CD4-positive, alpha-beta memory T cell (primary cell): ENCODE data around the gene CTNND2. TPM values are rescaled to one million over a fixed set of nuclear protein-coding genes. Genes with fewer than 3 reads are reported as not detected.

Experiments used
- CTCF ChIA-PET: fragments of 350-600 bp; sonication (Branson Sonifier 250); formaldehyde crosslinking; loops from one replicate; lab custom pipeline; 2021; ENCODE audit warnings: inconsistent platforms; ENCODE audit not compliant: partially characterized antibody; lab: Charles Lee
- POLR2A ChIA-PET: fragments of 350-600 bp; sonication (Branson Sonifier 250); formaldehyde crosslinking; loops from one replicate; lab custom pipeline; 2021; ENCODE audit not compliant: partially characterized antibody; lab: Charles Lee
- DNase-seq, 5 donors: peaks; one replicate each; pipeline versions ENCODE4 v3.0.0 to v3.0.0-alpha.2; 2020 to 2022; ENCODE audit warnings: mixed read lengths in 1 of 5
- H3K27ac ChIP-seq: one replicate; pipeline ENCODE4 v1.7.0; 2013; ENCODE audit warnings: low read depth, low read length
- H3K27me3 ChIP-seq: 2 replicates; pipeline ENCODE4 v1.7.0; 2013; ENCODE audit warnings: mild to moderate bottlenecking, low read length, moderate library complexity; ENCODE audit not compliant: insufficient read depth
- H3K36me3 ChIP-seq: 2 replicates; pipeline ENCODE4 v1.7.0; 2013; ENCODE audit warnings: mild to moderate bottlenecking, low read length, moderate library complexity; ENCODE audit not compliant: insufficient read depth
- H3K4me1 ChIP-seq: 2 replicates; pipeline ENCODE4 v1.7.0; 2013; ENCODE audit warnings: mild to moderate bottlenecking, low read length, moderate library complexity; ENCODE audit not compliant: insufficient read depth
- H3K4me3 ChIP-seq, 2 donors: one replicate each; pipeline ENCODE4 v1.7.0; 2013; ENCODE audit warnings: low read length in 2 of 2, mild to moderate bottlenecking in 1 of 2
- H3K9me3 ChIP-seq, 2 donors: one replicate each; pipeline ENCODE4 v1.7.0; 2013; ENCODE audit warnings: low read length in 2 of 2, control low read depth in 1 of 2; ENCODE audit not compliant: control insufficient read depth in 1 of 2
- H3K27ac Mint-ChIP-seq, 7 donors: one replicate each; pipeline ENCODE4 v1.8.0; 2020 to 2021; ENCODE audit warnings: mixed read lengths in 7 of 7, mild to moderate bottlenecking in 6 of 7, inconsistent platforms in 3 of 7, moderate library complexity in 3 of 7
- H3K27me3 Mint-ChIP-seq, 2 donors: one replicate each; pipeline ENCODE4 v1.8.0; 2020 to 2021; ENCODE audit warnings: mixed read lengths in 2 of 2
- H3K36me3 Mint-ChIP-seq, 2 donors: one replicate each; pipeline ENCODE4 v1.8.0; 2020 to 2021; ENCODE audit warnings: mixed read lengths in 2 of 2, inconsistent platforms in 1 of 2, mild to moderate bottlenecking in 1 of 2
- H3K4me1 Mint-ChIP-seq, 4 donors: one replicate each; pipeline ENCODE4 v1.8.0; 2020 to 2021; ENCODE audit warnings: mixed read lengths in 4 of 4, mild to moderate bottlenecking in 1 of 4
- H3K4me3 Mint-ChIP-seq, 8 donors: one replicate each; pipeline ENCODE4 v1.8.0; 2020 to 2021; ENCODE audit warnings: mixed read lengths in 8 of 8, mild to moderate bottlenecking in 7 of 8, moderate library complexity in 6 of 8, inconsistent platforms in 3 of 8
- H3K9me3 Mint-ChIP-seq, 8 donors: one replicate each; pipeline ENCODE4 v1.8.0; 2020 to 2021; ENCODE audit warnings: mixed read lengths in 8 of 8, mild to moderate bottlenecking in 5 of 8, inconsistent platforms in 3 of 8, moderate library complexity in 1 of 8
- intact Hi-C: fragments of 100-400 bp; cut with micrococcal nuclease; formaldehyde crosslinking; loops from one replicate; pipeline ENCODE4 v1.15.1; 2023
- polyA plus RNA-seq, 2 donors: library from polyadenylated mRNA; unstranded; fragments of 300-500 nt; fragmentation: Illumina TruSeq; gene quantifications; one replicate each; pipeline ENCODE4 v1.2.3, GENCODE V29; 2021
- total RNA-seq, 2 experiments: library from RNA; stranded (reverse); gene quantifications; one replicate each; pipeline ENCODE4 v1.2.3, GENCODE V29; 2021

Gene CTNND2
- total and polyA plus RNA-seq, 4 experiments from 2014 or later: 0.65 TPM; not detected in 3

DNA sequence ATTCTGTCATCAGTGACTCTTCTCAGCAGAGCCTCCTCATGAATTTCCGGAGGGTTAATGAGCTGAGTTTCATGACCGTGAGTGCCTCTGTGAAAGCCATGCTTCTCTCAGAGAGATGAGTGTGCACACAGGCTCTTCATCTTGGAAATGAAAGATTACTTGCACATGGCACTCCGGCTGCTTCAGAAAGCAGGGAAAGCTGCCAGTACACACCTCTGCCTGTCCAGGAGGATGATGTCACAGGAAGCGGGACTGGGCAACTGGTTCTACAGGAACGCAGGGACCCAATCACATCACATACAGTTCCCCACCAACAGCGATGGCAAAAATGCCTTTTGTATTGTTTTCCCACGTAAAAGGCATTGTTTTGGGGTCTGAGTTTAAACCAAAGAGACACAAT, 857.2 kb downstream of the CTNND2 start:
- intact Hi-C loops: no loop called here
- Histone ChIP-seq H3K27me3 (no peaks in the 10 kb centered on the region), H3K36me3 (no peaks in the 10 kb centered on the region), H3K4me3 (no peak overlapping the region), H3K9me3 (no peaks in the 10 kb centered on the region), H3K27ac (no peak overlapping the region), H3K4me1 (no peaks in the 10 kb centered on the region)
- no peak overlapping the region for H3K27ac Mint-ChIP-seq
- no peaks in the 10 kb centered on the region for H3K36me3 Mint-ChIP-seq
- no peak overlapping the region for H3K4me3 Mint-ChIP-seq
- no peaks in the 10 kb centered on the region for H3K9me3 Mint-ChIP-seq
- CTCF ChIA-PET: no interaction called here
- no peaks in the 10 kb centered on the region for H3K4me1 Mint-ChIP-seq
- no peak for DNase-seq
- POLR2A ChIA-PET: no interaction called here
- H3K27me3 Mint-ChIP-seq: peaks cover 0 to 2% of the 10 kb centered on the region in 2 donors

DNA sequence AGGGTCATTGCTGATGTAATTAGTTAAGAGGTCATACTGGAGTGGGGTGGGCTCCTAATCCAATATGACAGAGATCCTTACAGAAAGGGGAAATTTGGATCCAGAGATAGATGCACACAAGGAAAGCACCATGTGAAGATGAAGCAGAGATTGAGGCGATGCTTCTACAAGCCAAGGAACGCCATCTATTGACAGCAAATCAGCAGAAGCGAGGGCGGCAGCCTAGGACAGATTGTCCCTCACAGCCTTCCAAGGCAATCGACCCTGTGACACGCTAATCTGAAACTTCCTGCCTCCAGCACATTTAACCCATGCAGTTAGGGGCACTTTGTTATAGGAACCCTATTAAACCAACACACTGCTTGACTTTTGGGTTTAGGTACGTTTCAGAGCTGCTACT, 858.1 kb downstream of the CTNND2 start:
- Histone ChIP-seq H3K36me3 (no peaks in the 10 kb centered on the region), H3K9me3 (no peaks in the 10 kb centered on the region), H3K27ac (no peak overlapping the region), H3K27me3 (no peaks in the 10 kb centered on the region), H3K4me1 (no peaks in the 10 kb centered on the region), H3K4me3 (no peak overlapping the region)
- Mint-ChIP-seq H3K9me3 (no peaks in the 10 kb centered on the region), H3K27me3 (peaks cover 0 to 3% of the 10 kb centered on the region in 2 donors), H3K4me1 (no peaks in the 10 kb centered on the region), H3K4me3 (no peak overlapping the region), H3K27ac (no peak overlapping the region), H3K36me3 (no peaks in the 10 kb centered on the region)
- intact Hi-C loops: no loop called here
- DNase-seq: no peak
- CTCF ChIA-PET: no interaction called here
- POLR2A ChIA-PET: no interaction called here

DNA sequence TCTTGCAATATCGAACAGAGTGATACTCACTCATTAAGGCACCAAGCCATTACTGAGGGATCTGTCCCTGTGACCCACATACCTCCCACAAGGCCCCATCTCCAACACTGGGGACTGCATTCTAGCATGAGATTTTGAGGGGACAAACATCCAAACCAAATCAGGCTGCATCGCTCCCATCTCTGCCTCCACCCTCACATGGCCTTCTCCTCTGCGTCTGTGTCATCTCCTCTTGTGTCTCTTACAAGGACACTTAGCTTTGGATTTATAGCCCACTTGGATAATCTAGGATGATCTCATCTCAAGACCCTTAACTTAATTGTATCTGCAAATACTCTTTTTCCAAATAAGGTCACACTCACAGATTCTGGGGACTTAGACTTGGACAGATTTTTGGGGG, 858.8 kb downstream of the CTNND2 start:
- DNase-seq: no peak
- Histone ChIP-seq H3K27ac (no peak overlapping the region), H3K4me3 (no peak overlapping the region), H3K36me3 (no peaks in the 10 kb centered on the region), H3K9me3 (no peaks in the 10 kb centered on the region), H3K27me3 (no peaks in the 10 kb centered on the region), H3K4me1 (no peaks in the 10 kb centered on the region)
- ChIA-PET CTCF (no interaction called here), POLR2A (no interaction called here)
- Mint-ChIP-seq H3K36me3 (no peaks in the 10 kb centered on the region), H3K4me1 (no peaks in the 10 kb centered on the region), H3K27ac (no peak overlapping the region), H3K9me3 (no peaks in the 10 kb centered on the region), H3K4me3 (no peak overlapping the region), H3K27me3 (peaks cover 1 to 3% of the 10 kb centered on the region in 2 donors)
- intact Hi-C loops: no loop called here

DNA sequence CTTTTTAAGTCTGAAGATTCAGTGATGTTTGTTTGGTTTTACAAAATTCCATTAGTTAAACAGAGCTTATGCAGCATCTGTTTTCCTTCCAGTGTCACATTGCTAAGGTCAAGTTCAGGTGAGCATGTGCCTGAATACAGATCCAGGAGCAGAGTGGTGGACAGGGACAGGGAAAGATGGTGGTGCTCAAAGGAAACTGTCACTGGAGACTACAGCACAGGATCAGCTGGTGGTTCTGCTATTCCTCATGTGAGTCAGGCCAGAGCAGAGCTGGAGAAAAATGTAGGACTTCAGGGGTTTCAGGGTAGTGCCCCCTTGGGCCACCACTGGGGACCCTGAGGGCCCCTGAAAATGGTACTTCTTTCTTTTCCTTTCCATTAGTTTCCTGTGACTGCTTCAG, 859.7 kb downstream of the CTNND2 start:
- H3K9me3 Mint-ChIP-seq: no peaks in the 10 kb centered on the region
- H3K27ac Mint-ChIP-seq: no peak overlapping the region
- H3K4me3 Mint-ChIP-seq: no peak overlapping the region
- DNase-seq: no peak
- H3K4me1 ChIP-seq: no peaks in the 10 kb centered on the region
- peaks cover 1 to 3% of the 10 kb centered on the region in 2 donors for H3K27me3 Mint-ChIP-seq
- ChIA-PET POLR2A (no interaction called here), CTCF (no interaction called here)
- no peaks in the 10 kb centered on the region for H3K9me3 ChIP-seq
- H3K36me3 Mint-ChIP-seq: no peaks in the 10 kb centered on the region
- no peak overlapping the region for H3K4me3 ChIP-seq
- H3K4me1 Mint-ChIP-seq: no peaks in the 10 kb centered on the region
- H3K27ac ChIP-seq: no peak overlapping the region
- no peaks in the 10 kb centered on the region for H3K36me3 ChIP-seq
- H3K27me3 ChIP-seq: no peaks in the 10 kb centered on the region
- intact Hi-C loops: no loop called here

DNA sequence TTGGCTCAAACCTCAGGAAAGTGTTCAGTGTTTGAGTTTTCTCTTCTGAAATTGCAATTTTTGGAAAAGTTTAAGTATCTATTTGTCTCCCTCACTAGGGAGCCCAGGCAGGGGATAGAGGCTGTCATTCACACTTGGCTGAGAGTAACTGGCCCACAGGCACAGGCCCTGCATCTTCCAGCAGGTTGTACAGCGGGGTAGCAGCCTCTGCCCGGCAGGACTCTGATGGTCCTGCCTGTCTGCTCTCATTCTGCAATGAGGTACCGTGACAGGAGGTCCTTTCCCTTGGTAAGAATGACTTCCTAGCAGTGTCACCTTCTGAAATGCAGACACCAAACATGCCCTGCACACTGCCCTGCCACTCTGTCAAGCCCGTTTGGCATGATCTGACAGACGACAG, 860.4 kb downstream of the CTNND2 start:
- Histone ChIP-seq H3K27ac (no peak overlapping the region), H3K4me1 (no peaks in the 10 kb centered on the region), H3K27me3 (no peaks in the 10 kb centered on the region), H3K9me3 (no peaks in the 10 kb centered on the region), H3K36me3 (no peaks in the 10 kb centered on the region), H3K4me3 (no peak overlapping the region)
- no peak for DNase-seq
- Mint-ChIP-seq H3K27ac (no peak overlapping the region), H3K4me3 (no peak overlapping the region), H3K9me3 (no peaks in the 10 kb centered on the region), H3K27me3 (peaks cover 1 to 3% of the 10 kb centered on the region in 2 donors), H3K4me1 (no peaks in the 10 kb centered on the region), H3K36me3 (no peaks in the 10 kb centered on the region)
- ChIA-PET CTCF (no interaction called here), POLR2A (no interaction called here)
- intact Hi-C loops: no loop called here

DNA sequence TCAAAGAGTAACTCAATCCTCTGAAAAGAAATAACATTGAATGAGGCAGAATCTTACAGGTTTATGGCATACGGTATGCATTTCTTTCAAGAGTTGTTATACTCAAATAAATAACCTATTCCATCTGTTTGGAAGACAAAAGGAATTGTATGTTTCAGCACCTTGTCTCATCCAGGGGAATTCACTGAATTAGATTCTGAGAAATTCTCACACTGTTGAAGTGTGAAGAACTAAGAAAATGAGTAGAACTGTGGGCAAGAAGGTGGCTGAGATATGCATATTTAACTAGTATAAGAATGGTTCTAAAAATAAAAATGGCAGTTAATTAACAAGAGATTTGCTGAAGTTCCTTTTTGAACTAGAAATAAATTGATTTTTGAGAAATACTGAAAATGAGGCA, 863.9 kb downstream of the CTNND2 start:
- CTCF ChIA-PET: no interaction called here
- no peak overlapping the region for H3K27ac ChIP-seq
- Mint-ChIP-seq H3K36me3 (no peaks in the 10 kb centered on the region), H3K27me3 (peaks cover 1 to 8% of the 10 kb centered on the region in 2 donors), H3K9me3 (no peaks in the 10 kb centered on the region), H3K27ac (no peak overlapping the region), H3K4me3 (no peak overlapping the region), H3K4me1 (no peaks in the 10 kb centered on the region)
- no peaks in the 10 kb centered on the region for H3K27me3 ChIP-seq
- no peaks in the 10 kb centered on the region for H3K9me3 ChIP-seq
- H3K4me1 ChIP-seq: no peaks in the 10 kb centered on the region
- no peak overlapping the region for H3K4me3 ChIP-seq
- H3K36me3 ChIP-seq: no peaks in the 10 kb centered on the region
- no peak for DNase-seq
- POLR2A ChIA-PET: no interaction called here
- intact Hi-C loops: no loop called here

DNA sequence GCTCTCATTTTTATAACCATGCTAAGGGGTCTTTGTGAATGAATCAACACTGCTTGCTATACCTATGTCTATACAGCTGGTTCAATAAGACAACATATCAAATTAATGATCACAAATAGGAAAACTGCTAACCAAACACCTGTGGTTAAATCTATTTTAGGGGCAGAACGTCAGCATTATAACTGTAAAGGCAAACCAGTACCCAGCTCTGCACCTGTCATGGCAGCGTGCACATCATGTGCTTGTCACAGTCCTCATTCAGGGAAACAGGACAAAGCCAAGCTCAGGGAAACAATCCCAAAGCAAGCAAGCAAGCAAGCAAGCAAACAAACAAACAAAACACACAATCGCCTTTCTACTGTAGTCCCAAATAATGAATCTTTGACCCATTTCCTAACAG, 865.5 kb downstream of the CTNND2 start:
- Mint-ChIP-seq H3K36me3 (no peaks in the 10 kb centered on the region), H3K4me1 (no peaks in the 10 kb centered on the region), H3K9me3 (peaks cover 0 to 2% (median 0%) of the 10 kb centered on the region in 8 donors), H3K27me3 (peaks cover 1 to 8% of the 10 kb centered on the region in 2 donors), H3K4me3 (no peak overlapping the region), H3K27ac (no peak overlapping the region)
- ChIA-PET POLR2A (no interaction called here), CTCF (no interaction called here)
- Histone ChIP-seq H3K4me3 (no peak overlapping the region), H3K27me3 (no peaks in the 10 kb centered on the region), H3K36me3 (no peaks in the 10 kb centered on the region), H3K27ac (no peak overlapping the region), H3K4me1 (no peaks in the 10 kb centered on the region), H3K9me3 (no peaks in the 10 kb centered on the region)
- DNase-seq: no peak
- intact Hi-C loops: no loop called here

DNA sequence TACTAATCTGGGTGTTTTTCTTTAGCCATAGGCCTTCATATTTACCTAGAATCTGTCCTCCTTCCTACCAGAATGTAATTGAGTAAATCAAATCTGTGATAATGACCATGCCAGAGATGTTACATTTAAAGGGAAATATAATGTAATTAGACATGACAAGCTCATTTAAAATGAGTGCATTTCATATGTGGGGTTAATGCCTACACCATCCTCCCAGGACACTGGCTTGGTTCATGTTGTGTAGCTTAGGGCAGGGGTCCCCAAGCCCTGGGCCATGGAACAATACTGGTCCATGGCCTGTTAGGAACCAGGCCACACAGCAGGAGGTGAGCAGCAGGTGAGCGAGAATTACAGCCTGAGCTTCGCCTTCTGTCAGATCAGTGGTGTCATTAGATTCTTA, 866.3 kb downstream of the CTNND2 start:
- Mint-ChIP-seq H3K27ac (no peak overlapping the region), H3K36me3 (no peaks in the 10 kb centered on the region), H3K4me1 (no peaks in the 10 kb centered on the region), H3K27me3 (peaks cover 1 to 8% of the 10 kb centered on the region in 2 donors), H3K4me3 (no peak overlapping the region), H3K9me3 (peaks cover 0 to 2% (median 0%) of the 10 kb centered on the region in 8 donors)
- DNase-seq: no peak
- intact Hi-C loops: no loop called here
- H3K27ac ChIP-seq: no peak overlapping the region
- no peak overlapping the region for H3K4me3 ChIP-seq
- no peaks in the 10 kb centered on the region for H3K36me3 ChIP-seq
- ChIA-PET CTCF (no interaction called here), POLR2A (no interaction called here)
- H3K27me3 ChIP-seq: no peaks in the 10 kb centered on the region
- H3K4me1 ChIP-seq: no peaks in the 10 kb centered on the region
- no peaks in the 10 kb centered on the region for H3K9me3 ChIP-seq
